GM12892 (cell line): ENCODE data around the gene CELF2.

Source experiments
- POLR2AphosphoS5 ChIP-seq: IDR thresholded peaks from 2 replicates; pipeline ENCODE4 v1.6.1; 2011; ENCODE audit warnings: low read depth, low read length, control low read depth
- TAF1 ChIP-seq: IDR thresholded peaks from 2 replicates; pipeline ENCODE4 v1.6.1; 2011; ENCODE audit warnings: low read depth, mild to moderate bottlenecking, control low read depth, low read length, borderline replicate concordance

GRCh38 chr10:11359869-11360268 lies 342.2 kb downstream of the CELF2 start:
- no peak for TF ChIP-seq POLR2AphosphoS5
- no peak for TF ChIP-seq TAF1
